Fibroblast of peridontal ligament (primary cell): ENCODE measurements around the gene HOXB1.
"Not testable (repeated sequence)": the region's sequence is repeated elsewhere in the genome, so short reads cannot be mapped to it uniquely, and the experiment has no call there.

ENCODE experiments used
- DNase-seq: peaks from one replicate; pipeline ENCODE4 v3.0.0-alpha.2; 2010; ENCODE audit errors: extremely low read depth

Gene HOXB1

DNA sequence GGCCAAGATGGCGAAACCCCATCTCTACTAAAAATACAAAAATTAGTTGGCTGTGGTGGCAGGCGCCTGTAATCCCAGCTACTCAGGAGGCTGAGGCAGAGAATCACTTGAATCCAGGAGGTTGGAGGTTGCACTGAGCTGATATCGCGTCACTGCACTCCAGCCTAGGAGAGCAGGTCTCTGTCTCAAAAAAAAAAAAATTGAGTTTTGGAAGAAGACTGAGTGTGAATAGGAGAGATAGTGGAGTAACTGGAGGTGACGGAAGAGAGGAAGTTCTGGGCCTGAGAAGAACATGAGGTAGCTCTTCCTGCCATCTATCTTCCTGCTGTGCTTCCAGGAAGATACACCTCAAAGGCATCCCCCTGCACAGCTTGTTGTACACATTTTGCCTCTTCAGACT lies 11.4 kb downstream of the HOXB1 start:
- DNase-seq = no peak

DNA sequence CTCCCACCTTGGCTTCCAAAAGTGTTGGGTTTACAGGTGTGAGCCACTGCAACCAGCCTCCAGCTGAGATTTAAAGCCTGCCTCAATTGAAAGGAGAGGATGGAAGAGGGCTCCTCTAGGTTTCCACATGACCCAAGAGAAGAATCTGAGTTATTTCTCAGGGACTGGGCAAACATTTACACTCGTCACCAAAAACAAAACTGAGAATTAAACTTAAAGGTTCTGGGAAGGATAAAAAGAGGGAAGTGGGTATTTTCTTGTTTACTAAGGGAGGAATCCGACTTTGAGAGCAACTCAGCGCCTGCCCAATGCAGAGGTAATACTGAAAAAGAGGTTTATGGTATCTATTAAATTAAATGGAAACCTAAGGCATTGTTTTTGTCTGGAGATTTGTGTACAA lies 13.3 kb downstream of the HOXB1 start:
- DNase-seq = no peak

GRCh38 chr17:48515925-48516900 lies 14.6 kb downstream of the HOXB1 start:
- no peak for DNase-seq

DNA sequence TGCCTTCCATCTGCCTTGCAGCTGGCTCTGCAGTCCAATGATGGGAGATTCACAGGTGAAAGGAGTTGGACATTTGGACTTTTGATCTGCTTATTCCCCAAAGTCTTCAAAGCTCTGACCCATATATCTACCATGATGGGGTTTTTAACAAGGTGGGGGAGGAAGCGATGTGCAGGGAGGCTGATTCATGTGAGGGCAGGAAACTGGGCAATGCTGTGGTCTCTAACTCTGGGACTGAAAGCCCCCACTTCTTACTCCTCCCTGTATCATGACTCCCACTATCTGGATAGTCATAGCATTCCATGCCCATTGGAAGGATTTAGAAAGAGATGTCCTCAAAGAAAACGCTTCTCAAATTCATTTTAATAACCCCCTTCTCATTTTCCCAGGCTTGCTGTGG lies 16.3 kb downstream of the HOXB1 start:
- DNase-seq = no peak

- DNase-seq = no peak
These were observed 16.9 kb downstream of the HOXB1 start for GRCh38 chr17:48513666-48514455.

DNA sequence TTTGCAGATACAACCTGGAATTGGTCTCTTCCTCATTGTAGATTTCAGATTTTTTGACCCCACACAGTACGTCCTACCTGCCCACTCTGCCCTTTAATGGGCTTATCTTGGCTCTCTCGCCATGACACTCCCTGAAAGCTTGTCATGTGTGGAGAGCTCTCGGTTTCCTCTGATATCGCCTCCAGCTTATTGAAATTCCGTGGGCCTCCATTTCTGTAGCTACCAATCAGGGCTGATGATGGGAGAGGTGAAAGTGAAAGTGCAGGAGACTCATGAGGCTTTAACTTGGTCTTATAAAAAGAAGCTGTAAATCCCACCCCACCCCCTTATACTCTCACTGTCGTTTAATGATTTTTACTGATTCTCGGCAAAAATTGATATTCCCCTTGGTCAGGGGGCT lies 17.7 kb downstream of the HOXB1 start:
- no peak for DNase-seq

GRCh38 chr17:48510761-48511604 lies 19.8 kb downstream of the HOXB1 start:
- no peak for DNase-seq

DNA sequence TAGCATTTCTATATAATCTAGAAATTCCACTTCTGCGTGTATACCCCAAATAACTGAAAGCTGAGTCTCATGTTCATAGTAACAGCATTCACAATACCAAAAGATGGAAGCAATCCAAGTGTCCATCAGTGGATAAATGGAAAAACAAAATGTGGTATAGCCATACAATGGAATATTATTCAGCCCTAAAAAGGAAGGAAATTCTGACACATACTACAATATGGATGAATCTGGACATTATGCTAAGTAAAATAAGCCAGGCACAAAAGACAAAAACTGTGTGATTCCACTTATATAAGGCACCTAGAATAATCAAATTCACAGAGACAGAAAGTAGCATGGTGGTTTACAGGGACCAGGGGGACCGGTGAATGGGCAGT lies 20.4 kb downstream of the HOXB1 start:
- no peak for DNase-seq

GRCh38 chr17:48509708-48510107 lies 21.1 kb downstream of the HOXB1 start:
- not testable (repeated sequence) for DNase-seq

DNA sequence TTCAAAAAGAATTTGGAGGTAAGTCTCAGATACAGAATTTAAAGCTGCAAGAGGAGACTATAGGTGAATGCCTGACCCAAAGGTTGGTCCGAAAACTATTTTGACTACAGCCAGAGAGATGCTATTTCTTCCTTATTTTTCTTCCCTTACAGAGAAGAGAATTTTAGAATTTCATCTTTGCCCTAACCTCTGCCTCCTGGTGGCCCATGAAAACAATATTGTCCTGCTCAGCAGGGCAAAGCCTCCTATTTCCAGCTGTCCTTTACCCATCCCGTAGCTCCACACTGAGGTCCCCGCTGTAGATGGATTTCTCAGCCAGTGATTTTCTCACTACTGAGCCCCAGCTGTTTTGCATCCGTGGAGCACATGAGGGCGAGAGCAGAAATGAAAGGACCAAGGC lies 24.6 kb downstream of the HOXB1 start:
- DNase-seq = no peak

- peak; percentile 30 for DNase-seq
These were observed 25.0 kb downstream of the HOXB1 start for GRCh38 chr17:48505788-48506187.

GRCh38 chr17:48504953-48505352 lies 25.9 kb downstream of the HOXB1 start:
- DNase-seq = no peak

- DNase-seq = no peak
These were observed 27.1 kb downstream of the HOXB1 start for GRCh38 chr17:48503747-48504146.

- DNase-seq = no peak
These were observed 27.9 kb downstream of the HOXB1 start for GRCh38 chr17:48502901-48503300.

DNA sequence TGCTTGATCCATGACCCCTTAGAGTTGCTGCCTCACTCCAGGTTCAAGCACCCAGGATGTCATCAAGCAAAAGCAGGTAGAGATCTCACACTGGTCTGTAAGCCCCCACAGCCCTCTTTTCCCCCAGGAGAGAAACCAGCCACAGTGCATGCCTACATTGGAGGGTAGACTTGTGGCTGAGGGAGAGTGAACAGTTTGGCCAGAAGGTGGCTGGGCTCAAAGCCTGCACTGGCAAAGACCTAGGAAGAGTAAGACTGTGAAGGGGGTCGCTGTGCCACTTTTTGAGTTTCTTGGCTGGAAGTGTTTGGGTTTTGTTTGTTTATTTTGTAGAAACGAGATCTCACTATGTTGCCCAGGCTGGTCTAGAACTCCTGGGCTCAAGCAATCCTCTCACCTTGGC lies 28.5 kb downstream of the HOXB1 start:
- DNase-seq = no peak

DNA sequence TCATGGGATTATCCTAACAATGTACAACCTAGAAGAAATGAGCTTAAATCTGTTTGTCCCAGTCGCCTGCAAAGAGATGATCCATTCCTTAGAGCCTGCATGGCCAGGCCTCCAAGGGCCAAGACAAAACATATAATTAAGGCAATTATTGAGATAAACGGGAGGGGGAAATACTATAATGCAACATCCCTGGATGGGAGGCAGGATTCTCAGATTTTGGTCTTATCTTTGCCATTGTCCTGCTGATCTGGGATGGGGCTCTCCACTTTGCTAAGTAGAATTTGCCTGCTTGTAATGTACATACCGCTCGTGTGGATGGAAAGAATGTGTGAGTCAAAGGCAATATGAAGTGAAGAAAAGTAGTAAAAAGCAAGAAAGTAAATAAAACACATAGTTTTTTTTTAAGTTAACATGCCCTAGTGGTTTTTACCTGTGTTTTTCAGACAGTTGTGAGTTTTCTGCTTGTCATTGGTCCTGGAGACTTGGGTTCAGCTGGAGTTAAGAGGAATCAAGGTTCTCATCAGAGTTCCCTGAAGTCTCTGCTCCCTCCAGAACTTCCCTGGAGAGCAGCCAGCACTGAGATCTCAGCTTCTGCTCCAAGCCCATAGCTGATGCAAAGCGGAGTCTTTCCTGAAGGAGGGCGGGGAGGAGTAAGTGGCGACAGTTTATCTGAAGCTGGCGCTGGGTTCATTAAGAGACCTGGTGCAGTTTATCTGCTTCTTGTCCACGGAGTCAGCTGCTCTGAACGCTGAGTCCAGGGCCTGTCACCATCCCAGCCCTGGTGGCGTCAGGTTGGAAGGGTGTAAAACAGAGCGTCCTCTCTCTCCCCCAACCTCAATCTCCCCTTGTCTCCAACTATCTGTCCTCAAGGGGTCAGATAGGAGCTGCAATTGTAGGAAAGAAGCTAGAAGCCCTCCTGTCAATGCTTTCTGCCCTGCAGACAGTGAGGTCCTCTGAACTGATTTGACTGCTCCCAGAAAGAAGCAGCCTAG lies 30.1 kb downstream of the HOXB1 start:
- DNase-seq = no peak

DNA sequence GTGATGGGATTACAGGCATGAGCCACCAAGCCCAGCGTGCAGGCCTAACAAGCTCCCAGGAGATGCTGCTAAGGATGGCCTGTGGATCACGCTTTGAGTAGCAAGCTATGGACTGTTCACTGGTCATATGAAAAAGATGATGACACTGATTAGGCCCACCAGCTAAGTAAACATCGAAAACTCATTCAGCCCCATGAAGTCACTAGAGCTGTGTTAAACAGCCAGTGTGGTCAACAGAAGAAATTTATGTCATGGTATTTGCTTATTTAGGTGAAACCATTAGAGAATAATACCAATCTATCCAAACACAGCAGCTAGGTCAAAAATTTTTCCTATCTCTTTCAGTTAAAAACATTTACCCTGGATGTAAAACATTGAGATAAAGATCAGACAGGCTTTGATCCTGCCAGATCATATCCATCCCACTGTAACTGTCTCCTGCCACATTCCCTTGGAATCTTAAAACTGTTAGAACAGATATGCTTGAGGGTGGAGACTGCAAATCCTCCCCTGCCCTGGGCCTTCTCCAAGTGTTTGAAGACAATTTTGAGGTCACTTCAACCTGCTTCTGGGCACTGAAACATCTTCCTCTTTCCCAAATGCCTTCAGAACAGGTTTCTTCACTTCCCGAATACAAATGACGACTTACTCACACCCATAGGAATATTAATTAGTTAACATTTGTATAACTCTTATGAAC lies 30.9 kb downstream of the HOXB1 start:
- no peak for DNase-seq

DNA sequence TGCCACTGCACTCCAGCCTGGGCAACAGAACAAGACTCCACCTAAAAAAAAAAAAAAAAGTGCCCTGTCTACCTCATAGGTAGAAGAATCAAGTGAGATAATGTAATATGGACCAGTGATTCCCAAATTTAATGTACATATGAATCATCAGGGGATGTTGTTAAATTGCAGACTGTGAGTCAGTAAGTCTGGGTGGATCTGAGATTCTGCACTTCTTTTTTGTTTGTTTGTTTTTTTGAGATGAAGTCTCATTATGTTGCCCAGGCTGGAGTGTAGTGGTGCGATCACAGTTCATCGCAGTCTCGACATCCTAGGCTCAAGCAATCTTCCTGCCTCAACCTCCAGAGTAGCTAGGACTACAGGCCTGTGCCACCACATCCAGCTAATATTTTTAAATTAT lies 31.6 kb downstream of the HOXB1 start:
- no peak for DNase-seq

DNA sequence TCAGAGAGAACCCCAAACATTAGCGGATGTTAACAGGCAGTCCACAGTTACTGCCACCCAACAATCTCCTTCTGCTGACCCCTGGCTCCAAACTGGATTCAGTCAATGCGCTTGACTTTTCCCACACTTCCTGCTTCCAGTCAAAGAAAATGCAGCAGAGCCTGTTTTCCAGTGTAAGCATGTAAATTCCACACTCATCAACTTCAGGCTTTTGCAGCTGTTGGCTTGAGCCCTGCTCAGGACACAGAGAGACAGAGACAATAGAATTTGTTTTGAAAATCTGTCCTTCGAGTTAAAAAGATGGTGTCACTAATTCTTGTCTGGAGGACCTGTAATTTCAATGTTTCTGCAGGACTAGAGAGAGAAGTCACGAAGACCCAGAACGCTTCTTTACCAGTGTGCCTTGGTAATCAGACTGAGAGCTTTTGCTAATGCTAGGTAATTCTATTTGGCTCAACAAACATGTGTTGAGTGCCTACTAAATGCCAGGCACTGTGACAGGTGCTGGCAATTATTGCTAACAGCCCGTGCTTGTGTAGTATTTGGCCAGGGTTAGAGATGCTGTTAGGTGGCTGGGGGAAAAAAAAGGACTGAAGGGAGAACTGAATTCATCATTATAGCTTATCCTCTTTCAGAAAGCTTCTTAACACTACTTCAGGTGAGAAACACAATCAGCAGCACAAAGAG lies 32.5 kb downstream of the HOXB1 start:
- no peak for DNase-seq

DNA sequence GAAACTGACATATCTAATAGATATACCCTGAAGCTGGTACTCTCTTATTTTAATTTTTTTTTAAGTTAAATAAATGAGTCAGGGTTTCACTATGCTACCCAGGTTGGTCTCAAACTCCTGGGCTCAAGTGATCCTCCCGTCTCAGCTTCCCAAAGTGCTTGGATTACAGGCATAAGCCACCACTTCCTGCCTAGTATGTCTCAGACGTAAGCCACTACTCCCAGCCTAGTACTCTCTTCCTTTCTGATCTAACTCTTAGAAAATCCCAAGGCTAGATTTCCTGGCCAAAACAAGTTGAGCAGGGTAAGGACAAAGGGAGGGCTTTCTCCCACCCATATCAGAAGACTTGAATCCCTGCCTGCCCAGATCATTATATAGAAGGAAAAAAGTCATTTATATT lies 33.7 kb downstream of the HOXB1 start:
- DNase-seq = no peak
